Skeletal muscle tissue (tissue), 4 donors: ENCODE data around the gene PLCB4. TPM values are rescaled to one million over a fixed set of nuclear protein-coding genes. Genes with fewer than 3 reads are reported as not detected.

Experiments used
- H3K27ac ChIP-seq: one replicate; pipeline ENCODE4 v1.7.0; 2013; ENCODE audit warnings: mild to moderate bottlenecking, low read depth, low read length, inconsistent platforms
- H3K27me3 ChIP-seq, 3 donors: one replicate each; pipeline ENCODE4 v1.7.0; 2013; ENCODE audit warnings: low read length in 3 of 3; ENCODE audit not compliant: control insufficient read depth in 3 of 3, insufficient read depth in 3 of 3
- H3K36me3 ChIP-seq, 3 donors: one replicate each; pipeline ENCODE4 v1.7.0; 2013; ENCODE audit warnings: low read length in 3 of 3; ENCODE audit not compliant: control insufficient read depth in 3 of 3, insufficient read depth in 3 of 3
- H3K4me1 ChIP-seq, 3 donors: one replicate each; pipeline ENCODE4 v1.7.0; 2013; ENCODE audit warnings: low read length in 3 of 3, mild to moderate bottlenecking in 3 of 3; ENCODE audit not compliant: control insufficient read depth in 3 of 3, insufficient read depth in 3 of 3
- H3K4me3 ChIP-seq, 3 donors: one replicate each; pipeline ENCODE4 v1.7.0; 2013; ENCODE audit warnings: low read length in 3 of 3
- H3K9ac ChIP-seq, 3 donors: one replicate each; pipeline ENCODE4 v1.7.0; 2013; ENCODE audit warnings: low read length in 3 of 3, mild to moderate bottlenecking in 3 of 3, moderate library complexity in 2 of 3, low read depth in 1 of 3
- H3K9me3 ChIP-seq, 3 donors: one replicate each; pipeline ENCODE4 v1.7.0; 2013; ENCODE audit warnings: low read length in 3 of 3; ENCODE audit not compliant: control insufficient read depth in 3 of 3
- total RNA-seq: library from RNA; depleted of rRNA; stranded (reverse); fragments of >200 nt; gene quantifications from one replicate; pipeline ENCODE4 v1.2.3, GENCODE V29; 2014
- donor health status: Osteomylitis.

Gene PLCB4
- total RNA-seq, 1 donor from 2014 or later: 6.3 TPM

- H3K27me3 ChIP-seq: no peaks in the 10 kb centered on the region
- peak overlapping the region in 1 of 3 donors; percentile 10 for H3K9ac ChIP-seq
- H3K36me3 ChIP-seq: no peaks in the 10 kb centered on the region
- no peaks in the 10 kb centered on the region for H3K9me3 ChIP-seq
- H3K4me3 ChIP-seq: peak overlapping the region in 1 of 3 donors; percentile 16
- peaks cover 0 to 6% (median 0%) of the 10 kb centered on the region in 3 donors for H3K4me1 ChIP-seq
- peak overlapping the region; percentile 54 for H3K27ac ChIP-seq
Observed at GRCh38 chr20:9093218-9093957, 24.5 kb downstream of the PLCB4 start.

- Histone ChIP-seq H3K9ac (no peak overlapping the region), H3K9me3 (no peaks in the 10 kb centered on the region), H3K27me3 (no peaks in the 10 kb centered on the region), H3K4me1 (no peaks in the 10 kb centered on the region), H3K4me3 (no peak overlapping the region), H3K36me3 (no peaks in the 10 kb centered on the region), H3K27ac (no peak overlapping the region)
Observed at GRCh38 chr20:9099372-9099771, 30.5 kb downstream of the PLCB4 start.

- no peaks in the 10 kb centered on the region for H3K9me3 ChIP-seq
- no peaks in the 10 kb centered on the region for H3K4me1 ChIP-seq
- H3K4me3 ChIP-seq: no peak overlapping the region
- H3K9ac ChIP-seq: no peak overlapping the region
- H3K27ac ChIP-seq: no peak overlapping the region
- no peaks in the 10 kb centered on the region for H3K27me3 ChIP-seq
- no peaks in the 10 kb centered on the region for H3K36me3 ChIP-seq
Observed at GRCh38 chr20:9100691-9101090, 31.8 kb downstream of the PLCB4 start.

GRCh38 chr20:9102456-9102855, 33.6 kb downstream of the PLCB4 start:
- H3K36me3 ChIP-seq: no peaks in the 10 kb centered on the region
- no peaks in the 10 kb centered on the region for H3K9me3 ChIP-seq
- no peak overlapping the region for H3K27ac ChIP-seq
- H3K4me3 ChIP-seq: no peak overlapping the region
- no peaks in the 10 kb centered on the region for H3K27me3 ChIP-seq
- H3K4me1 ChIP-seq: no peaks in the 10 kb centered on the region
- H3K9ac ChIP-seq: no peak overlapping the region

- Histone ChIP-seq H3K27ac (no peak overlapping the region), H3K36me3 (no peaks in the 10 kb centered on the region)
Observed at GRCh38 chr20:9103955-9104354, 35.1 kb downstream of the PLCB4 start.

GRCh38 chr20:9108260-9108659, 39.4 kb downstream of the PLCB4 start:
- Histone ChIP-seq H3K9ac (no peak overlapping the region), H3K4me3 (no peak overlapping the region), H3K36me3 (no peaks in the 10 kb centered on the region), H3K4me1 (peaks cover 0 to 4% (median 0%) of the 10 kb centered on the region in 3 donors), H3K9me3 (no peaks in the 10 kb centered on the region), H3K27me3 (no peaks in the 10 kb centered on the region), H3K27ac (no peak overlapping the region)

More at GRCh38 chr20:9103955-9104354, 35.1 kb downstream of the PLCB4 start:
- H3K27me3 ChIP-seq: no peaks in the 10 kb centered on the region
- no peak overlapping the region for H3K9ac ChIP-seq
- H3K4me3 ChIP-seq: no peak overlapping the region
- no peaks in the 10 kb centered on the region for H3K9me3 ChIP-seq
- no peaks in the 10 kb centered on the region for H3K4me1 ChIP-seq

GRCh38 chr20:9109566-9109965, 40.7 kb downstream of the PLCB4 start:
- Histone ChIP-seq H3K9ac (no peak overlapping the region), H3K27me3 (no peaks in the 10 kb centered on the region), H3K27ac (no peak overlapping the region), H3K36me3 (no peaks in the 10 kb centered on the region), H3K9me3 (no peaks in the 10 kb centered on the region), H3K4me1 (peaks cover 0 to 4% (median 0%) of the 10 kb centered on the region in 3 donors), H3K4me3 (no peak overlapping the region)

GRCh38 chr20:9110365-9110764, 41.5 kb downstream of the PLCB4 start:
- Histone ChIP-seq H3K9ac (no peak overlapping the region), H3K27ac (no peak overlapping the region), H3K36me3 (no peaks in the 10 kb centered on the region), H3K4me1 (peaks cover 0 to 4% (median 0%) of the 10 kb centered on the region in 3 donors), H3K9me3 (no peaks in the 10 kb centered on the region), H3K4me3 (no peak overlapping the region), H3K27me3 (no peaks in the 10 kb centered on the region)

- Histone ChIP-seq H3K36me3 (no peaks in the 10 kb centered on the region), H3K9me3 (no peaks in the 10 kb centered on the region), H3K4me3 (no peak overlapping the region), H3K27ac (no peak overlapping the region), H3K9ac (no peak overlapping the region), H3K27me3 (no peaks in the 10 kb centered on the region), H3K4me1 (peaks cover 0 to 4% (median 0%) of the 10 kb centered on the region in 3 donors)
Observed at GRCh38 chr20:9110916-9111432, 42.1 kb downstream of the PLCB4 start.
